ENCODE measurements around the gene ALOX12.

Gene ALOX12

DNA sequence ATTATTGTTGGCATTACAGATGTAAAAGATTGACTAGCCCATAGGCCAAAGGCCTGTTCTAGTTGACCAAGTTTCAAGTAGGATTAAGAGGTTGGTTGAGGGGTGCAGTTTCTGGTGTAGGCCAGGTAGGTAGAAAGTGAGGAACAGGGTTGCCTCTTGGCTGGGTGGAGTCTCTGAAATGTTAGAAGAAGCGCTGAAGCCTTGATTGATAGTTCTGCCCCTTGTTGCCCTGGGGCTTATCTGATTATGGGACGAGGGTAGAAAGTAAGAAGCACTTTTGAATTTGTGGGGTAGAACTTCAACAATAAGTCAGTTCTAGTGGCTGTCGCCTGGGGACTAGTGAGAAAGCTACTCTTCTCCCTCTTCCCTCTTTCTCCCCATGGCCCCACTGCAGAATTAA is 33.2 kb downstream of the ALOX12 start:
- no peak overlapping the region for H3K4me3 ChIP-seq (replicated peaks in 1 of 2; ENCODE audit: low read depth in 2 of 2, low read length in 2 of 2)
- DNase-seq (ENCODE audit: low read depth in 2 of 2): no peak
- TF ChIP-seq, protein P1, sequence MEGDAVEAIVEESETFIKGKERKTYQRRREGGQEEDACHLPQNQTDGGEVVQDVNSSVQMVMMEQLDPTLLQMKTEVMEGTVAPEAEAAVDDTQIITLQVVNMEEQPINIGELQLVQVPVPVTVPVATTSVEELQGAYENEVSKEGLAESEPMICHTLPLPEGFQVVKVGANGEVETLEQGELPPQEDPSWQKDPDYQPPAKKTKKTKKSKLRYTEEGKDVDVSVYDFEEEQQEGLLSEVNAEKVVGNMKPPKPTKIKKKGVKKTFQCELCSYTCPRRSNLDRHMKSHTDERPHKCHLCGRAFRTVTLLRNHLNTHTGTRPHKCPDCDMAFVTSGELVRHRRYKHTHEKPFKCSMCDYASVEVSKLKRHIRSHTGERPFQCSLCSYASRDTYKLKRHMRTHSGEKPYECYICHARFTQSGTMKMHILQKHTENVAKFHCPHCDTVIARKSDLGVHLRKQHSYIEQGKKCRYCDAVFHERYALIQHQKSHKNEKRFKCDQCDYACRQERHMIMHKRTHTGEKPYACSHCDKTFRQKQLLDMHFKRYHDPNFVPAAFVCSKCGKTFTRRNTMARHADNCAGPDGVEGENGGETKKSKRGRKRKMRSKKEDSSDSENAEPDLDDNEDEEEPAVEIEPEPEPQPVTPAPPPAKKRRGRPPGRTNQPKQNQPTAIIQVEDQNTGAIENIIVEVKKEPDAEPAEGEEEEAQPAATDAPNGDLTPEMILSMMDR (IDR thresholded peaks at IDR 0.05; ENCODE audit: low read depth, low read length): no peak

DNA sequence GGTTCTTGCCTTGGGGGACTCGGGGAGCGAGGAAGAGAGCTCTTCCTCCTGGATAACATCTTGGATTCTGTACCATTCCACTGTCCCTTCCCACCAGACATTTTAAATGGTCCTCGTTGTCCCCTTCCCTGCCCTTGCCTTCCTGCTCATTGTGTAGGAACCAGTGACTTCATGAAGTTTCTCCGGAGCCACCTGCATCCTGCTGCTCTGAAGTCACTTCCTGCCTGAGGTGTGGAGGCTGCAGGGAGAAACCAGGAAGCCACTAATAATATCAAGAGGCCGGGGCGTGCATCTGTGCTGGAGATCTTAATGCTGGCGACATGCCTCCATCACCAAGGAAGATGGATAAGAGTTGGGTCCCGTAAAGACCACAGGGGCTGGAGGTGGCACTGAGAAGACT is 33.8 kb downstream of the ALOX12 start:
- DNase-seq (ENCODE audit: low read depth in 2 of 2): no peak
- TF ChIP-seq, protein P1 (IDR thresholded peaks at IDR 0.05; ENCODE audit: low read depth, low read length): no peak
- no peak overlapping the region for H3K4me3 ChIP-seq (replicated peaks in 1 of 2; ENCODE audit: low read depth in 2 of 2, low read length in 2 of 2)

DNA sequence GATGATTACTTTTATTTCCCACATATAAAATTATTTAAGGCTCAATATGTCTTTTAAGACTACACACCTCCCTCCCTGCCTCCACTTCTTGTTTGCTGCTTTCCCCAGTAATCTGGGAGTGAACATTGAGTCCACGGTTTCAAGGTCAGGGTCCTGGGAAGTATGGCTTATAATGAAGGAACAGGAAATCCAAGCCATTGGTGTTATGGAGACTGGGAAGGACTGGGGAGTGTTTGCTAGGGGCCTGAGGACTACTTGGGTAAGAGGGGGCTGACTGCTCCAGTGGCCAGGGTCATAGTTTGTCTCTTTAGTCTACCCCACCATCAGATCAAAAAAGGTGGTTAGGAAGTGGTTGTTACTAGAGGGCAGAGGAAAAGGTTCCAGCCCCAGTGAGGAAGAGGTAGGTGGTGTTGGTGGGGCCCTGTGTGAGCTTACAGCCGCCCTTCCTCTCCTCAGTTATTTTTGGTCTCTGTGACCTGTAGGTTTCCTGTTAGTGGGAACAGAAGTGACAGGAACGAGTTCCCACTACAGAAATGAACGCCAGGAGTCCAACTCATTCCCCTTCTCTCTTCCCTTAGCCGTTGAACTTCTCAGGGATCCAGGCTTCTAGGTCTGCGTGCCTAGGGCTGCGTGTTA is 39.2 kb downstream of the ALOX12 start:
- TF ChIP-seq, protein P1 (IDR thresholded peaks at IDR 0.05; ENCODE audit: low read depth, low read length): no peak
- H3K4me3 ChIP-seq (replicated peaks in 1 of 2; ENCODE audit: low read depth in 2 of 2, low read length in 2 of 2): peak overlapping the region; percentile 71 to 82
- no peak for DNase-seq (ENCODE audit: low read depth in 2 of 2)

DNA sequence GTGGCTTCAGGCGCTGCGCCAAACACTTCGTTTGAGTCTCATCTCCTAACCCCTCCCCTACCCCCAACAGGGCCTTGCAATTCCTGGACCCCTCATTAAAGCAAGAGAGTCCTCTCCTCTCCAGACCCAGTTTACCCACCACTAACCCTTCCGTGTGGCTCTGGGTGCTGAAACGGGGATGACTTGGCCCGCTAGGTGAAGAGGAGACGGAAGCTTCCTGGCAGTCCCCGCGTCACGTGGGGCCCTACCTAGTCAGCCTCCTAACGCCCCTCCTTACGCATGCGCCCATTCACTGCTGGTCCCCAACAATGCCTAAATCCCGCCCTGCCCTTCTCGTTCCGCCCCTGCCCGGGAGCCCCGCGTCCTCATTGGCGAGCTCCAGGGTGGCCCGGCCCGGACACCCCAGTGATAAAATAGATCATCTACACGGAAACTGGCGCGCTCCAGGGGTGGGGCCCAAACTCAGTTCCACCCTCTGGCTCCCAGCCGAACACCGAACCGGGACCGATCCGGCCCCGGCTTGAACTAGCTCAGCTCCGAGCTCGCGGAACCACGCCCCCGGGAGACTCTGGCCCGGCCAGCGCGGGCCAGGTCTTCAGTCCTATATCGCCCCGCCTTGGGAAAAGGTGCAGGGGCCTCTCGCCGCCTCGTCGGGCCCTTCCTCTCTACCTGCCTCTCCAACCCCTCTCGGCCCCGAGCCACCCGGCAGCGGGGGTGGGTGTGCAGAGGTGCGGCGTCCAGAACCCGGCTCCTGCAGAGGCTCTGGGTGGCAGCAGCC is 39.9 kb downstream of the ALOX12 start, which contains the start of gene SLC16A13:
SLC16A13 (plus strand) TSS at position 425 of the 778 bp plus-strand sequence. CDS start 368 bp downstream, outside the sequence.
- DNase-seq (ENCODE audit: low read depth in 2 of 2): peak; percentile 96 to 97
- TF ChIP-seq, protein P1 (IDR thresholded peaks at IDR 0.05; ENCODE audit: low read depth, low read length): no peak
- peak within 1 kb of the TSS; percentile 71 to 82 for H3K4me3 ChIP-seq (replicated peaks in 1 of 2; ENCODE audit: low read depth in 2 of 2, low read length in 2 of 2)

DNA sequence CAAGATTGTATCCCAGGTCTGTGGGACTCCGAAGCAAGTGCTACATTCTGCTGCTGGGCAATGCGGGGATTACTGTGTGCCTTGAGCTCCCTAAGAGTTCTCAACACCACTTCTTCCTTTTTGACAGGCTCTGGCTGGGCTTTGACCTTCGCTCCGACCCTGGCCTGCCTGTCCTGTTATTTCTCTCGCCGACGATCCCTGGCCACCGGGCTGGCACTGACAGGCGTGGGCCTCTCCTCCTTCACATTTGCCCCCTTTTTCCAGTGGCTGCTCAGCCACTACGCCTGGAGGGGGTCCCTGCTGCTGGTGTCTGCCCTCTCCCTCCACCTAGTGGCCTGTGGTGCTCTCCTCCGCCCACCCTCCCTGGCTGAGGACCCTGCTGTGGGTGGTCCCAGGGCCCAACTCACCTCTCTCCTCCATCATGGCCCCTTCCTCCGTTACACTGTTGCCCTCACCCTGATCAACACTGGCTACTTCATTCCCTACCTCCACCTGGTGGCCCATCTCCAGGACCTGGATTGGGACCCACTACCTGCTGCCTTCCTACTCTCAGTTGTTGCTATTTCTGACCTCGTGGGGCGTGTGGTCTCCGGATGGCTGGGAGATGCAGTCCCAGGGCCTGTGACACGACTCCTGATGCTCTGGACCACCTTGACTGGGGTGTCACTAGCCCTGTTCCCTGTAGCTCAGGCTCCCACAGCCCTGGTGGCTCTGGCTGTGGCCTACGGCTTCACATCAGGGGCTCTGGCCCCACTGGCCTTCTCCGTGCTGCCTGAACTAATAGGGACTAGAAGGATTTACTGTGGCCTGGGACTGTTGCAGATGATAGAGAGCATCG is 42.4 kb downstream of the ALOX12 start:
- H3K4me3 ChIP-seq (replicated peaks in 1 of 2; ENCODE audit: low read depth in 2 of 2, low read length in 2 of 2): no peak overlapping the region
- DNase-seq (ENCODE audit: low read depth in 2 of 2): no peak
- TF ChIP-seq, protein P1 (IDR thresholded peaks at IDR 0.05; ENCODE audit: low read depth, low read length): no peak

DNA sequence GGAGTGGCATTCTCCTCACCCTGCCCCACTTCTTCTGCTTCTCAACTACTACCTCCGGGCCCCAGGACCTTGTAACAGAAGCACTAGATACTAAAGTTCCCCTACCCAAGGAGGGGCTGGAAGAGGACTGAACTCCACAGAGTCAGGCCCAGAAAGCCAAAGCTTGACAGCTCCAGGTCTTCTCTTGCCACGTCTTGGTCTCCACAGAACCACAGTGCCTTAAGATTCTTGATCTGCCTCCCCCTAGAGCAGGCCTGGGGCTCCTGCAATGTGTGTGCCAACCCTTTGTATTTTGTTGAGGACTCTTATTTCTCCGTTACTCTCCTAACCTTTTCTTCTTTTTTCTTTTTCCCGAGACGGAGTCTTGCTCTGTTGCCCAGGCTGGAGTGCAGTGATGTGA is 44.0 kb downstream of the ALOX12 start:
- TF ChIP-seq, protein P1 (IDR thresholded peaks at IDR 0.05; ENCODE audit: low read depth, low read length): no peak
- no peak for DNase-seq (ENCODE audit: low read depth in 2 of 2)

More for the DNA sequence above, 44.0 kb downstream of the ALOX12 start:
- H3K4me3 ChIP-seq (replicated peaks in 1 of 2; ENCODE audit: low read depth in 2 of 2, low read length in 2 of 2): no peak overlapping the region
